HepG2 (cell line): ENCODE data around the gene PPP1R12C. TPM values are rescaled to one million over a fixed set of nuclear protein-coding genes. Genes with fewer than 3 reads are reported as not detected.

Experiments used
- DMTF1 ChIP-seq: sonication (generic); formaldehyde crosslinking; IDR thresholded peaks from 2 replicates; pipeline ENCODE4 v1.4.0; 2020; ENCODE audit warnings: mild to moderate bottlenecking, missing genetic modification reagents
- E2F2 ChIP-seq: sonication (generic); formaldehyde crosslinking; IDR thresholded peaks from 2 replicates; pipeline ENCODE4 v1.4.0; 2020; ENCODE audit warnings: missing genetic modification reagents, borderline replicate concordance
- HDAC1 ChIP-seq: sonication (generic); formaldehyde crosslinking; IDR thresholded peaks from 2 replicates; pipeline ENCODE4 v1.5.1; 2020; ENCODE audit warnings: mild to moderate bottlenecking, missing genetic modification reagents
- RFX1 ChIP-seq: fragments of 450-650 bp; IDR thresholded peaks from 2 replicates; pipeline ENCODE4 v1.6.1; 2017
- TIGD3 ChIP-seq: sonication (generic); formaldehyde crosslinking; IDR thresholded peaks from 2 replicates; pipeline ENCODE4 v1.5.1; 2020; ENCODE audit warnings: mild to moderate bottlenecking, missing genetic modification reagents, borderline replicate concordance
- polyA plus RNA-seq, 8 experiments: library from polyadenylated mRNA; depleted of rRNA in 3 of 8; stranded (reverse) in 7 of 8; unstranded in 1 of 8; fragments of >200 nt; fragmentation: Illumina TruSeq in 4 of 8; extraction: Trizol in 4 of 8; gene quantifications; 2 replicates each; pipeline versions ENCODE4 v1.2.1 to v1.2.3, GENCODE V29; 2011 to 2016; ENCODE audit warnings: low read depth in 4 of 8, missing spikeins in 1 of 8, mixed read lengths in 1 of 8; ENCODE audit not compliant: insufficient read depth in 1 of 8
- total RNA-seq, 5 experiments: library from RNA; depleted of rRNA; stranded (reverse); fragments of >200 nt; fragmentation: Illumina TruSeq; extraction: Trizol; gene quantifications; 2 replicates each; pipeline ENCODE4 v1.2.3, GENCODE V29; 2016; ENCODE audit warnings: low read depth in 1 of 5
- TF ChIP-seq, protein P1 (sequence below): sonication (generic); formaldehyde crosslinking; IDR thresholded peaks from 2 replicates; pipeline ENCODE4 v1.5.1; 2020; ENCODE audit warnings: mild to moderate bottlenecking, missing genetic modification reagents, borderline replicate concordance
- TF ChIP-seq, protein P2 (sequence below): sonication (generic); formaldehyde crosslinking; IDR thresholded peaks from 2 replicates; pipeline ENCODE4 v1.5.0; 2020; ENCODE audit warnings: missing genetic modification reagents, mild to moderate bottlenecking, borderline replicate concordance
- TF ChIP-seq, protein P3 (sequence below): sonication (generic); formaldehyde crosslinking; IDR thresholded peaks from 2 replicates; pipeline ENCODE4 v1.9.0; 2022; ENCODE audit warnings: missing genetic modification reagents, mild to moderate bottlenecking, borderline replicate concordance

Gene PPP1R12C
- total and polyA plus RNA-seq, 2 of the 13 experiments (the other 11 are each of a cell fraction or from before 2014, with no cell fraction given) = 29.7 to 30.3 TPM

- TF ChIP-seq DMTF1 (CRISPR knock-in tag) = no peak
- no peak for TF ChIP-seq HDAC1 (CRISPR knock-in tag)
- no peak for TF ChIP-seq E2F2 (CRISPR knock-in tag)
- TF ChIP-seq, protein P1, sequence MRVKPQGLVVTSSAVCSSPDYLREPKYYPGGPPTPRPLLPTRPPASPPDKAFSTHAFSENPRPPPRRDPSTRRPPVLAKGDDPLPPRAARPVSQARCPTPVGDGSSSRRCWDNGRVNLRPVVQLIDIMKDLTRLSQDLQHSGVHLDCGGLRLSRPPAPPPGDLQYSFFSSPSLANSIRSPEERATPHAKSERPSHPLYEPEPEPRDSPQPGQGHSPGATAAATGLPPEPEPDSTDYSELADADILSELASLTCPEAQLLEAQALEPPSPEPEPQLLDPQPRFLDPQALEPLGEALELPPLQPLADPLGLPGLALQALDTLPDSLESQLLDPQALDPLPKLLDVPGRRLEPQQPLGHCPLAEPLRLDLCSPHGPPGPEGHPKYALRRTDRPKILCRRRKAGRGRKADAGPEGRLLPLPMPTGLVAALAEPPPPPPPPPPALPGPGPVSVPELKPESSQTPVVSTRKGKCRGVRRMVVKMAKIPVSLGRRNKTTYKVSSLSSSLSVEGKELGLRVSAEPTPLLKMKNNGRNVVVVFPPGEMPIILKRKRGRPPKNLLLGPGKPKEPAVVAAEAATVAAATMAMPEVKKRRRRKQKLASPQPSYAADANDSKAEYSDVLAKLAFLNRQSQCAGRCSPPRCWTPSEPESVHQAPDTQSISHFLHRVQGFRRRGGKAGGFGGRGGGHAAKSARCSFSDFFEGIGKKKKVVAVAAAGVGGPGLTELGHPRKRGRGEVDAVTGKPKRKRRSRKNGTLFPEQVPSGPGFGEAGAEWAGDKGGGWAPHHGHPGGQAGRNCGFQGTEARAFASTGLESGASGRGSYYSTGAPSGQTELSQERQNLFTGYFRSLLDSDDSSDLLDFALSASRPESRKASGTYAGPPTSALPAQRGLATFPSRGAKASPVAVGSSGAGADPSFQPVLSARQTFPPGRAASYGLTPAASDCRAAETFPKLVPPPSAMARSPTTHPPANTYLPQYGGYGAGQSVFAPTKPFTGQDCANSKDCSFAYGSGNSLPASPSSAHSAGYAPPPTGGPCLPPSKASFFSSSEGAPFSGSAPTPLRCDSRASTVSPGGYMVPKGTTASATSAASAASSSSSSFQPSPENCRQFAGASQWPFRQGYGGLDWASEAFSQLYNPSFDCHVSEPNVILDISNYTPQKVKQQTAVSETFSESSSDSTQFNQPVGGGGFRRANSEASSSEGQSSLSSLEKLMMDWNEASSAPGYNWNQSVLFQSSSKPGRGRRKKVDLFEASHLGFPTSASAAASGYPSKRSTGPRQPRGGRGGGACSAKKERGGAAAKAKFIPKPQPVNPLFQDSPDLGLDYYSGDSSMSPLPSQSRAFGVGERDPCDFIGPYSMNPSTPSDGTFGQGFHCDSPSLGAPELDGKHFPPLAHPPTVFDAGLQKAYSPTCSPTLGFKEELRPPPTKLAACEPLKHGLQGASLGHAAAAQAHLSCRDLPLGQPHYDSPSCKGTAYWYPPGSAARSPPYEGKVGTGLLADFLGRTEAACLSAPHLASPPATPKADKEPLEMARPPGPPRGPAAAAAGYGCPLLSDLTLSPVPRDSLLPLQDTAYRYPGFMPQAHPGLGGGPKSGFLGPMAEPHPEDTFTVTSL (CRISPR knock-in tag) = no peak
- TF ChIP-seq TIGD3 (CRISPR knock-in tag) = no peak
- TF ChIP-seq, protein P2, sequence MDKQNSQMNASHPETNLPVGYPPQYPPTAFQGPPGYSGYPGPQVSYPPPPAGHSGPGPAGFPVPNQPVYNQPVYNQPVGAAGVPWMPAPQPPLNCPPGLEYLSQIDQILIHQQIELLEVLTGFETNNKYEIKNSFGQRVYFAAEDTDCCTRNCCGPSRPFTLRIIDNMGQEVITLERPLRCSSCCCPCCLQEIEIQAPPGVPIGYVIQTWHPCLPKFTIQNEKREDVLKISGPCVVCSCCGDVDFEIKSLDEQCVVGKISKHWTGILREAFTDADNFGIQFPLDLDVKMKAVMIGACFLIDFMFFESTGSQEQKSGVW (CRISPR knock-in tag) = no peak
- TF ChIP-seq RFX1 = no peak
- TF ChIP-seq, protein P3, sequence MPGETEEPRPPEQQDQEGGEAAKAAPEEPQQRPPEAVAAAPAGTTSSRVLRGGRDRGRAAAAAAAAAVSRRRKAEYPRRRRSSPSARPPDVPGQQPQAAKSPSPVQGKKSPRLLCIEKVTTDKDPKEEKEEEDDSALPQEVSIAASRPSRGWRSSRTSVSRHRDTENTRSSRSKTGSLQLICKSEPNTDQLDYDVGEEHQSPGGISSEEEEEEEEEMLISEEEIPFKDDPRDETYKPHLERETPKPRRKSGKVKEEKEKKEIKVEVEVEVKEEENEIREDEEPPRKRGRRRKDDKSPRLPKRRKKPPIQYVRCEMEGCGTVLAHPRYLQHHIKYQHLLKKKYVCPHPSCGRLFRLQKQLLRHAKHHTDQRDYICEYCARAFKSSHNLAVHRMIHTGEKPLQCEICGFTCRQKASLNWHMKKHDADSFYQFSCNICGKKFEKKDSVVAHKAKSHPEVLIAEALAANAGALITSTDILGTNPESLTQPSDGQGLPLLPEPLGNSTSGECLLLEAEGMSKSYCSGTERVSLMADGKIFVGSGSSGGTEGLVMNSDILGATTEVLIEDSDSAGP (CRISPR knock-in tag) = 0 out of 2 replicates have a peak, but pooled peaks have one; percentile 39
Measured at GRCh38 chr19:55116232-55116858, 1.1 kb downstream of the PPP1R12C start (continued).
